RWPE2 (cell line): Measurements from ENCODE around the gene PXDN.

Experiments
- ATAC-seq: fragments of 200-7000 bp; cut with Tn5 transposase; 3 replicates; pipeline ENCODE4 v1.9.1; 2021; ENCODE audit warnings: low read depth
- DNase-seq: peaks from one replicate; pipeline ENCODE4 v3.0.0-alpha.2; 2020; ENCODE audit warnings: low spot score
- H3K27ac ChIP-seq: fragments of 450-650 bp; 2 replicates; pipeline ENCODE4 v1.5.1; 2017; ENCODE audit warnings: mild to moderate bottlenecking; ENCODE audit not compliant: poor library complexity, severe bottlenecking
- H3K27me3 ChIP-seq: fragments of 250-450 bp; sonication (Bioruptor Pico); 2 replicates; pipeline ENCODE4 v1.5.1; 2021; ENCODE audit warnings: mild to moderate bottlenecking, moderate library complexity; ENCODE audit not compliant: insufficient read depth, poor library complexity, severe bottlenecking
- H3K36me3 ChIP-seq: fragments of 250-450 bp; sonication (Bioruptor Pico); 2 replicates; pipeline ENCODE4 v1.5.1; 2020; ENCODE audit warnings: low read depth, mild to moderate bottlenecking, moderate library complexity
- H3K4me1 ChIP-seq: fragments of 250-450 bp; sonication (Bioruptor Pico); 2 replicates; pipeline ENCODE4 v1.5.1; 2021; ENCODE audit warnings: mild to moderate bottlenecking, moderate library complexity; ENCODE audit not compliant: insufficient read depth, poor library complexity, severe bottlenecking
- H3K4me3 ChIP-seq: fragments of 250-450 bp; sonication (Bioruptor Pico); 2 replicates; pipeline ENCODE4 v1.5.1; 2021; ENCODE audit warnings: mild to moderate bottlenecking, moderate library complexity; ENCODE audit not compliant: severe bottlenecking
- H3K9me3 ChIP-seq: fragments of 250-450 bp; sonication (Bioruptor Pico); 2 replicates; pipeline ENCODE4 v1.5.1; 2021; ENCODE audit warnings: mild to moderate bottlenecking, moderate library complexity; ENCODE audit not compliant: severe bottlenecking
- TF ChIP-seq, protein P1 (sequence below): fragments of 450-650 bp; IDR thresholded peaks from one replicate; pipeline ENCODE4 v1.5.1; 2017; ENCODE audit warnings: mild to moderate bottlenecking, moderate library complexity; ENCODE audit not compliant: poor library complexity, severe bottlenecking

Gene PXDN

DNA sequence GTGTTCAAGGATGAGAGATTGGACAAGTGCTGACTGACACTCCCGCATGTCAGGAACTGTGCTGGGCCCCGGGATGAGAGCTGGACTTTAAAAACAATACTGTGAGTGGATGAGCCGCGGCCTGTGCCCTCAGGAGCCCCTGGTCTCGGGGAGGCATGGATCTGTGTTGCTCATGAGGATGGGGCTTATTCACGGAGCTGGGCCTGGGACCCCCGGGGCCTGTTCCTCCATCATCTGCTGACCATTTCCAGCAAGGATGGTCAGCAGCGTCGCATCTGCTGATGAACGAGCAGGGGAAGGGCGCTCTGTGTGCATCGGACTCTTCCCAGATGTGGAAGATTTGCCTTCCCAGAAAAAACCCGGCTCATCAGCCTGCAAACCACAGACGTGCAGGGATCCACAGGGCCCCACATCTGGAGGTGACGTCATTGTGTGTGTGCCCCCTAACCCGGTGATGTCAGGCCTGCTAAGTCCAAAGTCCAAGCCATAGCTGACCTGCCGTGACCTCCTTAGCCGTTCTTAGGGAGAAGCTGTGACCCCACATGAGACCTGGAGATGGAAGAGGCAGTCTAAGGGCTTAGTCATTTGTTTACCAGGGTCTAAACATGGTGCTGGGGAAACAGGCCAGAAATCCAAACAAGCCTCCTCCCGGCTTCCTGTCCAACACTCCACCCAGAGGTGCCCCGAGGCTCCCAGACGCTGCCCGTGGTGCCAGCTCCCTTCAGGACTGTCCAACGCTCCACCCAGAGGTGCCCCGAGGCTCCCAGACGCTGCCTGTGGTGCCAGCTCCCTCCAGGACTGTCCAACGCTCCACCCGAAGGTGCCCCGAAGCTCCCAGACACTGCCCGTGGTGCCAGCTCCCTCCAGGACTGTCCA lies 143.9 kb downstream of the PXDN start:
- Histone ChIP-seq H3K27ac (no peak overlapping the region), H3K4me1 (no peaks in the 10 kb centered on the region), H3K27me3 (no peaks in the 10 kb centered on the region), H3K9me3 (no peaks in the 10 kb centered on the region), H3K36me3 (no peaks in the 10 kb centered on the region), H3K4me3 (no peak overlapping the region)
- ATAC-seq (peak; percentile 59), DNase-seq (peak; percentile 28)
- TF ChIP-seq, protein P1, sequence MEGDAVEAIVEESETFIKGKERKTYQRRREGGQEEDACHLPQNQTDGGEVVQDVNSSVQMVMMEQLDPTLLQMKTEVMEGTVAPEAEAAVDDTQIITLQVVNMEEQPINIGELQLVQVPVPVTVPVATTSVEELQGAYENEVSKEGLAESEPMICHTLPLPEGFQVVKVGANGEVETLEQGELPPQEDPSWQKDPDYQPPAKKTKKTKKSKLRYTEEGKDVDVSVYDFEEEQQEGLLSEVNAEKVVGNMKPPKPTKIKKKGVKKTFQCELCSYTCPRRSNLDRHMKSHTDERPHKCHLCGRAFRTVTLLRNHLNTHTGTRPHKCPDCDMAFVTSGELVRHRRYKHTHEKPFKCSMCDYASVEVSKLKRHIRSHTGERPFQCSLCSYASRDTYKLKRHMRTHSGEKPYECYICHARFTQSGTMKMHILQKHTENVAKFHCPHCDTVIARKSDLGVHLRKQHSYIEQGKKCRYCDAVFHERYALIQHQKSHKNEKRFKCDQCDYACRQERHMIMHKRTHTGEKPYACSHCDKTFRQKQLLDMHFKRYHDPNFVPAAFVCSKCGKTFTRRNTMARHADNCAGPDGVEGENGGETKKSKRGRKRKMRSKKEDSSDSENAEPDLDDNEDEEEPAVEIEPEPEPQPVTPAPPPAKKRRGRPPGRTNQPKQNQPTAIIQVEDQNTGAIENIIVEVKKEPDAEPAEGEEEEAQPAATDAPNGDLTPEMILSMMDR, result no peak

DNA sequence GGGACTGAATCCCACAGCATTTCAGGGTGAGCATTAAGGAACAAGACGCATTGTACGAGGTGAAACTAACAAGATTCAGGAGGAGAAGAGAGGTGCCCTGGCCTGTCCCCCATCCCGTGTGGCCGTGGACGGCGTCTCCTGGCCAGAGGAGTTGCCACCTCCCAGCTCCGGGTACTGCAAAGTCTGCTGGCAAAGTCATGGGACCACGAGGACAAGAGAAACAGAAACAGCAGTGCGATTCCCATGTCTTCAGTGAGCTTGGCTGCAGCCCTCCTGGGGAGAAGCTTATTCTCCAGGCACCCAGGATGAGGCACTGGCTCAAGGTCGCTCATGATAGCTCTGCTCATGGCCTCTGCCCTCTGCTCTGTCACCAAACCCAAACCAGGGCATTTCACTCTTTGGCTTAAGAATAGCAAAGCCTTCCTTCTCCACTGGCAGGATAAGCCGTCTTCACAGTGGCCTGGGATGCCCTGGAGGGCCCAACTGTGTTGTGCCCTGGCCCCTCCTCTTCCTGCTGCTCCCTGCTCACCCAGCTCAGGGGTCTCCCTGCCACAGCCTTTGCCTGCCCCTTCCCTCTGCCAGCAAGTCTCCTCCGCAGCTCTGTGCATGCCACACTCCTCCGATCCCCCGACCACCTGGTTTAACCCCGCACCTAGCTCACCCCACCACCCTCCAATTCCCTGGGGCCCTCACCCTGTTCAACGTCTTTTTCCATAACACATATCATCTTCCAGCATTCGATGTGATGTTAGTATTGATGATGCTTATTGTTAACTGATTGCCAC lies 144.8 kb downstream of the PXDN start:
- Histone ChIP-seq H3K27me3 (no peaks in the 10 kb centered on the region), H3K4me3 (no peak overlapping the region), H3K27ac (no peak overlapping the region), H3K9me3 (no peaks in the 10 kb centered on the region), H3K4me1 (peaks cover 2% of the 10 kb centered on the region), H3K36me3 (no peaks in the 10 kb centered on the region)
- DNase-seq (peak; percentile 38), ATAC-seq (no peak)
- TF ChIP-seq, protein P1, result no peak

GRCh38 chr2:1598800-1599199 lies 145.5 kb downstream of the PXDN start:
- H3K27me3 ChIP-seq, result no peaks in the 10 kb centered on the region
- no peaks in the 10 kb centered on the region for H3K9me3 ChIP-seq
- peaks cover 9% of the 10 kb centered on the region for H3K4me1 ChIP-seq
- DNase-seq, result peak; percentile 7
- ATAC-seq, result no peak
- H3K27ac ChIP-seq, result no peak overlapping the region
- no peak overlapping the region for H3K4me3 ChIP-seq
- no peaks in the 10 kb centered on the region for H3K36me3 ChIP-seq
- TF ChIP-seq, protein P1, result no peak

DNA sequence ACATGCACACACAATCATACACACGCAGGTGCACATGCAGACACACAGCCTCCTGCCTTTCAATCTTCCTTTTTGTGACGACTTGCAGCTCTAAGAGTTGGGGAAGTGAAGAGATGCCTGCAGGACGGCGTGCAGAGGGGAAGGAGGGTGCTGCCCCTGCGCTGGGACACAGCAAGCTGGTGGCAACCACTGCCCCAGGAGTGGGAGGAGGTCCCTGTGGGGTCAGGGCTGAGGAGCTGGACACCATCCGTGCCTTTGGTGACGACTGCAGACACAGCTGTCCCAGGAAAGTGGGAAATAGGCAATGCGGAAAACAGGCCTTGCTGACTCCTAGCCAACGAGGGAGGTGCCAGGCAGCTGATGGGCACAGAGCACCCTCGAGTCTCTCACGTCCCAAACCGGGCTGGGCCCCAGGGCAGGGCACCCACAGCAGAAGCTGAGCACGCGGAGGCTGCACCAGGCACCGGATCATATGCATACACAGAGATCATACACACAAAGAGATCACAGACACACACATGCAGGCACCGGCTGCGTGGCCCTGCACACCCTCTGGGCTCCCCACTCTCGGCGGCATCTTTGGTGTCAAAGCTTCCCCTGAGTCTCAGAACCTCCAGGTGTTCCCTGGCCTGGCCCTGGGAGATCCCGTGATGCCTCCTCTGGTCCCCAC lies 146.1 kb downstream of the PXDN start:
- Histone ChIP-seq H3K36me3 (no peaks in the 10 kb centered on the region), H3K4me3 (no peak overlapping the region), H3K4me1 (peaks cover 13% of the 10 kb centered on the region), H3K27ac (no peak overlapping the region), H3K9me3 (no peaks in the 10 kb centered on the region), H3K27me3 (no peaks in the 10 kb centered on the region)
- TF ChIP-seq, protein P1, result no peak
- peak; percentile 35 for DNase-seq
- ATAC-seq, result no peak
